ENCODE measurements around the gene SEMA6D.
"Not testable (repeated sequence)": the region's sequence is repeated elsewhere in the genome, so short reads cannot be mapped to it uniquely, and the experiment has no call there.

Gene SEMA6D

GRCh38 chr15:47718497-47719437 is 1.5 kb downstream of the SEMA6D start:
- DNase-seq = no peak

GRCh38 chr15:47719730-47720129 is 2.4 kb downstream of the SEMA6D start:
- DNase-seq = no peak

GRCh38 chr15:47720555-47720954 is 3.2 kb downstream of the SEMA6D start:
- no peak for DNase-seq

- no peak for DNase-seq
Measured at GRCh38 chr15:47721676-47722075, 4.4 kb downstream of the SEMA6D start.

GRCh38 chr15:47724346-47724745 is 7.0 kb downstream of the SEMA6D start:
- DNase-seq = no peak

- no peak for DNase-seq
Measured at GRCh38 chr15:47725051-47725450, 7.7 kb downstream of the SEMA6D start.

GRCh38 chr15:47725906-47726305 is 8.6 kb downstream of the SEMA6D start:
- no peak for DNase-seq

GRCh38 chr15:47726399-47726823 is 9.1 kb downstream of the SEMA6D start:
- no peak for DNase-seq

GRCh38 chr15:47727137-47727536 is 9.8 kb downstream of the SEMA6D start:
- DNase-seq = no peak

GRCh38 chr15:47727676-47728075 is 10.4 kb downstream of the SEMA6D start:
- no peak for DNase-seq

GRCh38 chr15:47728426-47728825 is 11.1 kb downstream of the SEMA6D start:
- no peak for DNase-seq

- DNase-seq = no peak
Measured at GRCh38 chr15:47728886-47729285, 11.6 kb downstream of the SEMA6D start.

- no peak for DNase-seq
Measured at GRCh38 chr15:47731230-47731629, 13.9 kb downstream of the SEMA6D start.

- DNase-seq = no peak
Measured at GRCh38 chr15:47732248-47732647, 14.9 kb downstream of the SEMA6D start.

GRCh38 chr15:47733085-47733484 is 15.8 kb downstream of the SEMA6D start:
- DNase-seq = no peak

GRCh38 chr15:47736143-47736786 is 19.0 kb downstream of the SEMA6D start:
- no peak for DNase-seq

GRCh38 chr15:47737477-47737876 is 20.2 kb downstream of the SEMA6D start:
- DNase-seq = no peak

GRCh38 chr15:47738144-47738825 is 21.0 kb downstream of the SEMA6D start:
- not testable (repeated sequence) for DNase-seq

GRCh38 chr15:47741082-47741481 is 23.8 kb downstream of the SEMA6D start:
- no peak for DNase-seq

GRCh38 chr15:47741907-47742306 is 24.6 kb downstream of the SEMA6D start:
- no peak for DNase-seq

- DNase-seq = no peak
Measured at GRCh38 chr15:47742334-47742733, 25.0 kb downstream of the SEMA6D start.

- no peak for DNase-seq
Measured at GRCh38 chr15:47742742-47743141, 25.4 kb downstream of the SEMA6D start.

GRCh38 chr15:47743385-47743784 is 26.1 kb downstream of the SEMA6D start:
- no peak for DNase-seq

GRCh38 chr15:47743886-47744285 is 26.6 kb downstream of the SEMA6D start:
- no peak for DNase-seq

All from inflammatory macrophage treated with lipopolysaccharide for 4 hours (primary cell).